ENCODE measurements around the gene CD300A. TPM values are rescaled to one million over a fixed set of nuclear protein-coding genes. Genes with fewer than 3 reads are reported as not detected.
A peak's percentile ranks its signal among the peaks of the same experiment; 100 is the strongest.

The CD300A gene
- total RNA-seq, 2 donors from 2014 or later: 2.0 to 3.1 TPM

GRCh38 chr17:74465378-74466110 is 890 bp upstream of the CD300A start:
- Histone ChIP-seq H3K27me3 (no peaks in the 10 kb centered on the region), H3K4me1 (no peaks in the 10 kb centered on the region), H3K9me3 (no peaks in the 10 kb centered on the region), H3K4me3 (no peak overlapping the region), H3K36me3 (replicated peaks in 1 of 2; ENCODE audit: insufficient read depth in 1 of 2, low read depth in 2 of 2) (no peaks in the 10 kb centered on the region), H3K27ac (no peak overlapping the region)
- 62 to 69% methylated on average over 8 of the region's 8 CpGs for WGBS, 2 donors
- no peak for TF ChIP-seq CTCF (IDR thresholded peaks at IDR 0.05)
- intact Hi-C loops (cut with DNase I): no loop called here
- no peak for DNase-seq
- ATAC-seq: no peak

- no peaks in the 10 kb centered on the region for H3K27me3 ChIP-seq
- H3K4me1 ChIP-seq: no peaks in the 10 kb centered on the region
- intact Hi-C loops (cut with DNase I): no loop called here
These were observed 372 bp downstream of the CD300A start for GRCh38 chr17:74466828-74467184.

GRCh38 chr17:74467221-74467951 is 952 bp downstream of the CD300A start:
- no peak overlapping the region for H3K4me3 ChIP-seq
- TF ChIP-seq CTCF (IDR thresholded peaks at IDR 0.05) (no peak), POLR2A (IDR thresholded peaks at IDR 0.05) (no peak)
- H3K36me3 ChIP-seq (replicated peaks in 1 of 2; ENCODE audit: insufficient read depth in 1 of 2, low read depth in 2 of 2): no peaks in the 10 kb centered on the region
- H3K27me3 ChIP-seq: no peaks in the 10 kb centered on the region
- intact Hi-C loops (cut with DNase I): no loop called here
- no peaks in the 10 kb centered on the region for H3K9me3 ChIP-seq
- 38 to 62% methylated on average over 19 to 21 of the region's 21 CpGs for WGBS, 2 donors
- H3K4me1 ChIP-seq: no peaks in the 10 kb centered on the region
- ATAC-seq: no peak
- DNase-seq: peak in 1 of 4 donors; percentile 59
- H3K27ac ChIP-seq: peak overlapping the region in 1 of 4 donors; percentile 53

More at GRCh38 chr17:74466828-74467184, 372 bp downstream of the CD300A start:
- ATAC-seq (no peak), DNase-seq (no peak)
- H3K27ac ChIP-seq: peak overlapping the region in 1 of 4 donors; percentile 22
- no peaks in the 10 kb centered on the region for H3K36me3 ChIP-seq (replicated peaks in 1 of 2; ENCODE audit: insufficient read depth in 1 of 2, low read depth in 2 of 2)
- H3K9me3 ChIP-seq: no peaks in the 10 kb centered on the region
- no peak for TF ChIP-seq CTCF (IDR thresholded peaks at IDR 0.05)
- no peak for TF ChIP-seq POLR2A (IDR thresholded peaks at IDR 0.05)
- 25 to 40% methylated on average over 11 of the region's 11 CpGs for WGBS, 2 donors
- H3K4me3 ChIP-seq: no peak overlapping the region

GRCh38 chr17:74471341-74471740 is 4.9 kb downstream of the CD300A start:
- no peaks in the 10 kb centered on the region for H3K36me3 ChIP-seq (replicated peaks in 1 of 2; ENCODE audit: insufficient read depth in 1 of 2, low read depth in 2 of 2)
- no peak overlapping the region for H3K27ac ChIP-seq
- no peak for ATAC-seq
- H3K4me3 ChIP-seq: no peak overlapping the region
- no peaks in the 10 kb centered on the region for H3K4me1 ChIP-seq
- TF ChIP-seq POLR2A (IDR thresholded peaks at IDR 0.05) (no peak), CTCF (IDR thresholded peaks at IDR 0.05) (no peak)
- WGBS, 2 donors: 76 to 77% methylated on average over 3 of the region's 3 CpGs
- intact Hi-C loops (cut with DNase I): no loop called here
- no peak for DNase-seq
- no peaks in the 10 kb centered on the region for H3K27me3 ChIP-seq
- no peaks in the 10 kb centered on the region for H3K9me3 ChIP-seq

All from body of pancreas (tissue), 4 donors.